ENCODE results near the gene ZSCAN5C.
"Not testable (repeated sequence)": the region's sequence is repeated elsewhere in the genome, so short reads cannot be mapped to it uniquely, and the experiment has no call there.

The ZSCAN5C gene, protein sequence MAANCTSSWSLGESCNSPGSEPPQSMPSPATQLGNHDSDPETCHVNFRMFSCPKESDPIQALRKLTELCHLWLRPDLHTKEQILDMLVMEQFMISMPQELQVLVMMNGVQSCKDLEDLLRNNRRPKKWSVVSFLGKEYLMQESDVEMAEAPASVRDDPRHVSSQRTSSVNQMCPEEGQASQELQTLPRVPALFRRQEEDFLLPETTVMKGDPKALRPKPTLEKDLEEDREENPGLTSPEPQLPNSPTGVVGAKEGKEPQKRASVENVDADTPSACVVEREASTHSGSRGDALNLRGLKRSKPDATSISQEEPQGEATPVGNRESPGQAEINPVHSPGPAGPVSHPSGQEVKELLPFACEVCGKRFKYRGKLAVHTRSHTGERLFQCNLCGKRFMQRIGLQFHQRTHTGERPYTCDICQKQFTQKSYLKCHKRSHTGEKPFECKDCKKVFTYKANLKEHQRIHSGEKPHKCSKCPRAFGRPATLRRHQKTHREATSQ

GRCh38 chr19:56201973-56202372, at the start of gene ZSCAN5C:
Gene ZSCAN5C (plus strand): TSS chr19:56202273. CDS start chr19:56205914, 3,641 bp downstream.
- DNase-seq = no peak

DNA sequence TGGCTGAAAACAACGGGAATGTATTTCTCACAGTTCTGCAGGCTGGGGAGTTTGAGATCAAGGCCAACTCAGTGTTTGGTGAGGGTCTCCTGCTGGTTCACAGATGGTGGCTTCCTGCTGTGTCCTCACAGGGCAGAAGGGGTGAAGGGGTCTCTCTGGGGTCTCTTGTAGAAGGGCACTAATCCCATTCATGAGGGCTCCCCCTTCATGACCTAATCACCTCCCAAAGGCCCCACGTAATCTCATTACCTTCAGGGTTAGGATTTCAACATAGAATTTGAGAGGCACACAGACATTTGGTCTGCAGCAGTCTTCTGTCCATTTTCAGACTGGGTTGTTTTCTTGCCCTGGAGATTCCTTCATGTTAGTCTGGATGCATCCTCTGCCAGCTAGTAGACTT, 49.4 kb upstream of the ZSCAN5C start:
- DNase-seq = no peak

DNA sequence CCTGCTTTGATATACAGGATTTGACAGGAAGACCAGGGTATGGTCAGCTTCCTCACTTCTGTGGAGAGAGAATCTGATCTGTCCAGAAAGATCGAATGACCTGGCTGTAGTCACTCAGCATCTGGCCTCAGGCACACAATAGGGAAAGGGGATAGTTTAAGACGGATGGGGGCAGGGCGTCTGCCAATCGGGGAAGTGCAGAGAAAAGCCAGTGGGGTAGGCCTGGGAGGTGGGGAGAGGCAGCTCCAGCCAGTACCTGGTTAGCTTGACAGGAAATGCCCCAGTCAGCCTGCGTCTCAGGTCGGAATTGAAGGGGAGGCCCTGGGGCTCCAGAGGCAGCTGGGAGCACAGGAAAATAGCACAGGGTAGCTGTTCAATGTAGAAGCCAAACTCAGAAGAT, 48.6 kb upstream of the ZSCAN5C start:
- no peak for DNase-seq

DNA sequence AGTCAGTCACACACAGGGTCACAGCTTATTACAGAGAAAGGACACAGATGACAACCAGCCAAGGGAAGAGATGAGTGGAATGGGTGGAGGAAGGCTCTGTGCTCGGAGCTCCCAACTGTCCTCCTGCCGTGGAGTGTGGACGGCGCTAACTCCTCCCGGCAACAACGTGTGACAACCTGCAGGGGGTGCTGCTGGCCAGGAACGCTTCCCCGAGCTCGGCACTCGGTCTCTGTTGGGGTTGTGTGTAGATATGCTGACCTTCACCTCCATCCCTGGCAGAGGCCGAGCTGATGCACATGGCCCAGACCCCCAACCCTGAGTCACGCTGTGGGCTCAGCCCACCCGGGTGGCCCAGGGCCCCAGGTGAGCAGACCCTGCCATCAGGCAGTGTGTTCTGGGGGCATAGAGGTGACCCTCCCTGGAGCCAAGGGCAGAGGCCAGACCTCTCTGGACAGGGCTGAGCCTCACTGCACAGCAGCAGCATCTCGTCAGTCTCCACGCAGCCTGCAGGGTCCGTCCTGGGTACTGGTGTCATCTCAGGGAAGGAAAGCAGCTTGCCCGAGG, 46.9 kb upstream of the ZSCAN5C start:
- no peak for DNase-seq

- no peak for DNase-seq
These were observed 45.3 kb upstream of the ZSCAN5C start for GRCh38 chr19:56156768-56157167.

DNA sequence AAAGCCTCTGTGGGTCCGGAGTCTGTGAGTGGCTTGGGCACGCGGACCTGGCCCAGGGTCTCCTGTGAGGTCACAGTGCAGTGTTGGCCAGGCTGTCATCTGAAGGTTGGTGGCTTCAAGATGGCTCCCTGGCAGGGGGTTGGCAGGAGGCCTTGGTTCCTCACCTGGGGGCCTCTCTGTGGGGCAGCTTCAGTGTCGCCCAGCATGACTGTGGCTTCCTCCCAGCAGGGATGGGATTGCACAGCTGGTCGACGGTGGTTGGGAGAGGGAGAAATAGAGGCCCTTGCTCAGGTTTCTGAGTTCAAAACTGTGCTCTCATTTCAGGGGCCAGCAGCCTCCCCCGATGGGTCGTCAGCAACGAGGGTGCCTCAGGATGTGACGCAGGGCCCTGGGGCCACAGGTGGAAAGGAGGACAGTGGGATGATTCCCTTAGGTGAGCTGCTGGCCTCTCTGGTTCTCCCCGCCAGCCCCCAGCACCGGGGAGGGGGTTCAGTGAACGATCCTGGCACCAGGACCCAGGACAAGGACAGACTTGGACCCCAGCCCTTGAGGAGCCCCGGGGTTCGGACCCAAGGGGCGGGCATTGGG, 43.8 kb upstream of the ZSCAN5C start:
- no peak for DNase-seq

DNA sequence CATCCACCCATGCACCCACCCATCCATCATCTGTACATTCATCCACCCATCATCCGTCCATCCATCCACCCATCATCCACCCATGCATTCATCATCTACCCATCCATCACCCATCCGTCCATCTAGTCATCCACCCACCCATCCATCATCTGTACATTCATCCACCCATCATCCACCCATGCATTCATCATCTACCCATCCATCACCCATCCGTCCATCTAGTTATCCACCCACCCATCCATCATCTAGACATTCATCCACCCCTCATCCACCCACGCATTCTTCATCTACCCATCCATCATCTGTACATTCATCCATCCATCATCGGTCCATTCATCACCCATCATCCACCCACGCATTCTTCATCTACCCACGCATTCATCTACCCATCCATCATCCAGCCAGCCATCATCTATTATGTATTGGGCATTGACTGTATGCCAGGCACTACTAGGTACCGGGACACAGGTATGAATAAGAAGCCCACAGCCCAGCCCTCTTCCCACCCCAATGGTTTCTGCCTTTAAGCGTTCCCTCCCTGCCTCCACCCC, 43.0 kb upstream of the ZSCAN5C start:
- DNase-seq = no peak

DNA sequence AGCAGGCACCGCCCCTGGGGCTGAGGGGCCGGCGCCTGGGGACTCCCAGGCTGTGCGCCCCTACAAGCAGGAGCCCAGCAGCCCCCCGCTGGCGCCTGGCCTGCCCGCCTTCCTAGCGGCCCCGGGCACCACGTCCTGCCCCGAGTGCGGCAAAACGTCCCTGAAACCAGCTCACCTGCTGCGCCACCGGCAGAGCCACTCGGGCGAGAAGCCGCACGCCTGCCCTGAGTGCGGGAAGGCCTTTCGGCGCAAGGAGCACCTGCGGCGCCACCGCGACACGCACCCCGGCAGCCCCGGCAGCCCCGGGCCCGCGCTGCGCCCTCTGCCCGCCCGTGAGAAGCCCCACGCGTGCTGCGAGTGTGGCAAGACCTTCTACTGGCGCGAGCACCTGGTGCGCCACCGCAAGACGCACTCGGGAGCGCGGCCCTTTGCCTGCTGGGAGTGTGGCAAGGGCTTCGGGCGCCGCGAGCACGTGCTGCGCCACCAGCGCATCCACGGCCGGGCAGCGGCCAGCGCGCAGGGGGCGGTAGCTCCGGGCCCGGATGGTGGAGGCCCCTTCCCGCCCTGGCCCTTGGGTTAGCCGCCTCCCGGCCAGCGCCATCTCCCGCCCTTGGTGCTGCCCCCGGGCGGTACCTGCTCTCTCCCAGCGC, 42.3 kb upstream of the ZSCAN5C start:
- DNase-seq = no peak

GRCh38 chr19:56161534-56161933, 40.5 kb upstream of the ZSCAN5C start:
- DNase-seq = no peak

DNA sequence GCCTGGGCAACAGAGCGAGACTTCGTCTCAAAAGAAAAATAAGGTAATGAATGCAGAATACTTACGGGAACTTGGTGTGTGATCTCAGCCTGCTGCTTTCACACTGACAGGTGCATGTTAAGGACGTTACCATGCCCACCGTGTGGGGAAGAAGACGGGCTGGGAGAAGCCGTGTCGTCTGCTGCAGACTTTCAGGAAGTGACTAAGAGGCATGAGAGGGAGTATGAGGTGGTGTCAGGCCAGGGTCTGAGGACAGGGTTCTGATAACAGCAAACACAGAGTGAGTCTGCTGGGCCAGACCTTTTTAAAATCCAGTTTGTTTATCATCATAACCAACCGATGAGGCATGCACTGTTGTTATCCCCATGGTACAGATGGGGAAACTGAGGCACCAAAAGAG, 39.8 kb upstream of the ZSCAN5C start:
- DNase-seq = no peak

DNA sequence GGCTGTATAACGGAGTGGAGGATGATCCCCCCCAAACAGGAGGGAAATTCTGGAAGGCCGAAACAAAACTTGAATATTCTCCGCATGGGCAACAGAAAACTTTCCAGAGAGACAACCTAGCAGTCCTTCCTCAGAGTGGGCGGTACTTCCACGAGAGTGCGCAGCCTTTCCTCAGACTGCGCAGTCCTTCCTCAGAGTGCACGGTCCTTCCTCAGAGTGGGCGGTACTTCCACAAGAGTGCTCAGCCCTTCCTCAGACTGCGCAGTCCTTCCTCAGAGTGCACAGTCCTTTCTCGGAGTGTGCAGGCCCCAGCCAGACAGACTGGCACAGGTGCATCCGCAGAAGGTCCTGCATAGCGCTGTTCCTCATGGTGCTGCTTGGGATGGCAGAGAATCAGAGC, 39.0 kb upstream of the ZSCAN5C start:
- DNase-seq = no peak

- DNase-seq = no peak
These were observed 35.0 kb upstream of the ZSCAN5C start for GRCh38 chr19:56167064-56167578.

- peak; percentile 88 for DNase-seq
These were observed 31.8 kb upstream of the ZSCAN5C start for GRCh38 chr19:56170261-56170660.

GRCh38 chr19:56174086-56174485, 28.0 kb upstream of the ZSCAN5C start:
- no peak for DNase-seq

DNA sequence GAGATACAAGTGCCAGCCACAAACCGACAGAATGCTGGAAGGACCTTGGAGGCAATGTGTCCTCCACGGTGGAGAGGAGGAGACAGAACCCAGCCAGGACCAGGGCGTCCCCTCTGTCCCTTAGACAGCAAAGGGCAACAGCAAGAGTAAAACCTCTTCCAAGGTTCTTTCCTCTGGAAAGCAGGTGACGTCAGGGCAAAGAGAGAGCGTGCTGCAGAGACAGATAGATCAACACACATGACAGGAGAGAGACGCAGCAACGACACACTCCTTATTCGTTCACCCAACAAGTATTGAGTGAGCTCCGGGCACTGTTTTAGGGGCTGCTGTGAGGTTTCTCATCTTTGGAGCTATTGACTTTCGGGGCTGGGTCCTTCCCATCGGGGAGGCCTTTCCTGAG, 27.5 kb upstream of the ZSCAN5C start:
- DNase-seq = no peak

GRCh38 chr19:56175861-56176307, 26.2 kb upstream of the ZSCAN5C start, which contains the start of gene GALP:
Gene GALP (plus strand): TSS chr19:56176008. CDS start chr19:56177109, 1,101 bp downstream.
- DNase-seq = peak; percentile 58

- not testable (repeated sequence) for DNase-seq
These were observed 25.8 kb upstream of the ZSCAN5C start for GRCh38 chr19:56176310-56176709.

DNA sequence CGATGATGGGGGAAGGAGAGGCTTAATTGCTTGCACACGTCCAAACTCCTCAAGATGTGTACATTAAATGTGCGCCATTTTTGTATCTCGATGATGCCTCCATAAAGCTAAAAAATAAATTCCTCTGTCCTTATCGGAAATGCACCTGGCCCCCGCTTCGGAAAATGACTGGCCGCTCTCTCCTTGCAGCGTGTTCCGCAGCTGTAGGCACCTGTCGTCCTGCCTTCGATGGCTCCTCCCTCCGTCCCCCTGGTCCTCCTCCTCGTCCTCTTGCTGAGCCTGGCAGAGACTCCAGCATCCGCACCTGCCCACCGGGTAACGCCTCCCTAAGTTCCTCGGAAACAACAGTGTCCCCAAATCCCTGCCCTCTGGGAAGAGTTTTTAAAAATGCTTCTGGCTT, 25.2 kb upstream of the ZSCAN5C start:
- DNase-seq = no peak

DNA sequence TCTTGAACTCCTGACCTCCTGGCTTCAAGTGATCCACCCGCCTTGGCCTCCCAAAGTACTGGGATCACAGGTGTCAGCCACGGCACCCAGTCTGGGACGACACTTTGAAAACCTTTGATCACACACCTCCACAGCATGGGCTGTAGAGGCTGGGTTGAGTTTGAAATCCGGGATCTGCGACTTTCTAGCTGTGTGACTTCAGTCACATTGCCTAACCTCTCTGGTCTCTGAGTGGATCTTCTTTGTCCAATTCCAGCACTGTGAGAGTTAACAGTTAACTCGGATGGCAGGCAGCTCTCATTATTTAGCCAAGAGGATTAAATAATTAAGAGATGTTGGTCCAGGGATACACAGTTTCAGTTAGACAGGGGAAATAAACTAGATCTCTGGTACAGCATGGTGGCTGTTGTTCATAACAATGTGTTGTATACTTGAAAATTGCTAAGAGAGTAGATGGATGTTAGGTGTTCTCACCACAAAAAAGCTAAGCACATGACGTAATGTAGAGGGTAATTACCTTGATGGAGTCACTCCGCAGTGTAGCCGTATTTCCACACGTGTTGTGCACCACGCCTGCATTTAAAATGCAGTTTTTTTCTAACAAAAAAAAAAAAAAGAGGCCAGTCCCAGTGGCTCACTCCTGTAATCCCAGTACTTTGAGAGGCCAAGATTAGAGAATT, 24.4 kb upstream of the ZSCAN5C start:
- no peak for DNase-seq

GRCh38 chr19:56189785-56190184, 12.3 kb upstream of the ZSCAN5C start:
- DNase-seq = no peak

DNA sequence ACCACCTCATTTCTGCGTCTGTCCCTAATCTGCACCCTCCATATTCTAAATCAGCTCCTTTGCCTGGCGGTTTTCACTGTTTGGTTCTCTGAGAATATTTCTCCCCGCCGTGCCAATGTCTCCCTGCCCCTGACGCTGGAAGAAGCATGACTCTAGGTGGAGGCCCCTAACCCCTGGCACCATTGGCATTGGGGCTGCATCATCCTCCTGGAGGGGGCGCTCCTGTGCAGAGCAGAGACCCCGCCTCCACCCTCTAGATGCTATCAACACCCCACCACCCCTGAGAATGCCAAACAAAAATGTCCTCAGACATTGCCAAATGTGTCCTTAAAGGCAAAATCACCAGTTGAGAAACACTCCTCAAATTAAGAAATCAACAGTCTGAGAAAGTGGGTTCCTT, 11.0 kb upstream of the ZSCAN5C start:
- DNase-seq = no peak

GRCh38 chr19:56191711-56192110, 10.4 kb upstream of the ZSCAN5C start:
- no peak for DNase-seq
